Body of pancreas (tissue), 4 donors: ENCODE results near the gene HSD17B1.

ENCODE experiments used
- POLR2A ChIP-seq, 3 donors: fragments of 450-650 bp; IDR thresholded peaks; one replicate each; pipeline ENCODE4 v1.6.1; 2016; ENCODE audit warnings: antibody characterized with exemption in 3 of 3, mild to moderate bottlenecking in 2 of 3
- TF ChIP-seq, protein P1 (sequence below), 7 experiments: fragments of 450-650 bp in 4 of 7; fragments of 200-600 bp in 3 of 7; sonication (generic) in 3 of 7; IDR thresholded peaks; one replicate each; pipeline ENCODE4 v1.5.1; 2016 to 2019; ENCODE audit warnings: antibody characterized with exemption in 7 of 7

DNA sequence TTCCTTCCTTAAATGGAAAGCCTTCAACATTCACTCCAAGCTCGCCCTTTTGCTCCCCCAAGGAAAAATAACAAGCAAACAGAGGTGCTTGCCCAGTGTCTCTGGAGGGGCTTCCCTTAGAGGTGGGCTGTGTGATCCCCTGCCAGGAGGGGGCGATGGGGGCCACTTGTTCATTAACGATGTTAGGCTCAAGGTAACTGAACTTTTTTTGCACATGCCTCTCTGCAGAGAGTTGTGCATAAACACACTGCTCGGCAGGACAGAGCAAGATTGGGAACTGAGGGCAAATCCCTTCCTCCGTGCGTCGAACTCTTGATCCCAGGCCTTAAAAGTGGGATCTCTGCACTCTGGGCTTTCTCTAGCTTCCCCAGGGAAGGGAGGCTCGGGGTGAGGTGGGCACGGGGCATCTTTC lies 32.2 kb upstream of the HSD17B1 start:
- TF ChIP-seq, protein P1, sequence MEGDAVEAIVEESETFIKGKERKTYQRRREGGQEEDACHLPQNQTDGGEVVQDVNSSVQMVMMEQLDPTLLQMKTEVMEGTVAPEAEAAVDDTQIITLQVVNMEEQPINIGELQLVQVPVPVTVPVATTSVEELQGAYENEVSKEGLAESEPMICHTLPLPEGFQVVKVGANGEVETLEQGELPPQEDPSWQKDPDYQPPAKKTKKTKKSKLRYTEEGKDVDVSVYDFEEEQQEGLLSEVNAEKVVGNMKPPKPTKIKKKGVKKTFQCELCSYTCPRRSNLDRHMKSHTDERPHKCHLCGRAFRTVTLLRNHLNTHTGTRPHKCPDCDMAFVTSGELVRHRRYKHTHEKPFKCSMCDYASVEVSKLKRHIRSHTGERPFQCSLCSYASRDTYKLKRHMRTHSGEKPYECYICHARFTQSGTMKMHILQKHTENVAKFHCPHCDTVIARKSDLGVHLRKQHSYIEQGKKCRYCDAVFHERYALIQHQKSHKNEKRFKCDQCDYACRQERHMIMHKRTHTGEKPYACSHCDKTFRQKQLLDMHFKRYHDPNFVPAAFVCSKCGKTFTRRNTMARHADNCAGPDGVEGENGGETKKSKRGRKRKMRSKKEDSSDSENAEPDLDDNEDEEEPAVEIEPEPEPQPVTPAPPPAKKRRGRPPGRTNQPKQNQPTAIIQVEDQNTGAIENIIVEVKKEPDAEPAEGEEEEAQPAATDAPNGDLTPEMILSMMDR (IDR thresholded peaks at IDR 0.05): no peak
- no peak for TF ChIP-seq POLR2A (IDR thresholded peaks at IDR 0.05)
